Measurements from ENCODE around the gene ACCS.

ACCS gene

DNA sequence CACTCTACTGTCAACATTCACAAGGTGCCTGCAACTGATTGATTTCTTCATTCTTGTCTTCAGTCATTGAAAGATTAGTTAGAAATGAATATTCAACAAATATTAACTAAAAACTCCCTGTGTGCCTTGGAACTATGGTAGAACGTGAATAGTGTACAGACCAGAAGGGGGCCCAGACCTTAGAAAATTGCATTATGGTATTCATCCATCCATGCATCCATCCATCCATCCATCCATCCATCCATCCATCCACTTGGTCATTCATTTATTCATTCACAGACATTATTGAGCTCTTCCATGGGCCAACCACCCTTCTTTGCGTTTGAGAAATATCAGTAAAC is 28.4 kb upstream of the ACCS start:
- in situ Hi-C loops (cut with MboI; ENCODE audit: low sequenced_read_pairs): no loop called here

DNA sequence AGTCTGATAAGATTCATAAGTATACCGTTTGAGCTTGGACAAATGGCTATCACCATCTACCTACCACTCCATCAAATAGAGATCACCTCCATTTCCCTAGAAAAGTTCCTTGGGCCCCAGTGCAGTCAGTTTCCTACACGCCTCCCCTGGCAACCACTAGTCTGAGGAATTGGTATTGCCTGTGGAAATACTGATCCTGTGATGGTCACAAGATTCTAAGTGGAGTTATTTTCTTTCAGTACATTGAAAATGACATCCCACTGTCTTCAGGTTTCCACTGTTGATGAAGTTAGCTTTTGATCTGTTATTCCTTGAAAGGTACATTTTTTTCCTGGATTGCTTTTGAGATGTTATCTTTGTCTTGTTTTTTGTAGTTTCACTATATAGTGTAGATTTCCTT is 22.9 kb upstream of the ACCS start:
- in situ Hi-C loops (cut with MboI; ENCODE audit: low sequenced_read_pairs): no loop called here

DNA sequence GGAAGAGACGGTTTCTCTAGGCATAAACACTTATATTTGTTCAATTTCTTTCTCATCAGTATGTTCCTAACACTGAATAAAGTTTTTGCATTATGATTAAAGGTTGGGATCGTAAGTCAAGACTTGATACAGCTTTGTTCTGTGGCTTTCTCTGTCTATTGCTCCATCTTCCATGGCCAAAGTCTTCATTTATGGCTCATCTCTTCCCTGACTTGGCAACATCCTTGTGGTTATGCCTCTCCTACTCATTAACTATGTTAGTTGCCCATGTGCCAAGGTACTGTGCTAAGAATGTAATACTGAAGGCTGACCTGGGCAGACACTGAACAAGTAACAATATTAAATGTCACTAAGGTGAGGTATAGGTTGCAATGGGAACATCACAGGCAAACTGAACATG is 19.9 kb upstream of the ACCS start:
- in situ Hi-C loops (cut with MboI; ENCODE audit: low sequenced_read_pairs): no loop called here

DNA sequence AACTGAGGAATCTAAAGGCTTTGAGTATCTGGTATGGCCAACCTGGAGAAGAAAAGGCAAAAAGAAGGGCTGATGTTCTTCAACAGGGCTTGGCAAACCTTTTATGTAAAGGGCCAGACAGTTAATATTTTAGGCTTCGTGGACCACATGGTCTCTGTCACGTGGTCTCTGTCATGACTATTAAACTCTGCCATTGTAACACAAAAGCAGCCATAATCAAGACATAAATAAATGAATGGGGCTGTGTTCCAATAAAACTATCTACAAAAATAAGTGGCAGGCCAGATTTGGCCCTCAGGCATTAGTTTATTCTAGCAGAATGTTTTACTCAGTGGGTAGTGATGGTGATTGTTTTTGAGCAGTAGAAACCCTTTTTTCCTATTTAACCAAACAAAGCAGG is 18.8 kb upstream of the ACCS start:
- in situ Hi-C loops (cut with MboI; ENCODE audit: low sequenced_read_pairs): no loop called here

DNA sequence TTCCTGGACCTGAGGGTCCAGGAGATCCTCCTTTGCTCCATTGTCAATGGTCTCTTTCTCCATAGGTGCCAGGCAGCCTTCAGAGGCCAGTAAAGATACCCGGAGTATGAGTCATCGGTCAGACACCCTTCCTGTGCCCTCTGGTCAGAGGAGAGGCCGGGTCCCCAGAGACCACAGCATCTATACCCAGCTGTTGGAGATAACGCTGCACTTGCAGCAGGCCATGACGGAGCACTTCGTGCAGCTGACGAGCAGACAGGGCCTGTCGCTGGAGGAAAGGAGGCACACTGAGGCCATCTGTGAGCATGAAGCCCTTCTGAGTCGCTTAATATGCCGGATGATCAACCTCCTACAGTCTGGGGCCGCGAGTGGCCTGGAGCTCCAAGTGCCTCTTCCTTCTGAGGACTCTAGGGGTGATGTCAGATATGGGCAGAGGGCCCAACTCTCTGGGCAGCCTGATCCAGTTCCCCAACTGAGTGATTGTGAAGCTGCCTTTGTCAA is 18.1 kb upstream of the ACCS start, which contains the start of gene ACCSL:
Gene ACCSL (plus strand): TSS at position 51 of the 501 bp plus-strand sequence. CDS start 56 bp downstream, at position 107.
- in situ Hi-C loops (cut with MboI; ENCODE audit: low sequenced_read_pairs): no loop called here

DNA sequence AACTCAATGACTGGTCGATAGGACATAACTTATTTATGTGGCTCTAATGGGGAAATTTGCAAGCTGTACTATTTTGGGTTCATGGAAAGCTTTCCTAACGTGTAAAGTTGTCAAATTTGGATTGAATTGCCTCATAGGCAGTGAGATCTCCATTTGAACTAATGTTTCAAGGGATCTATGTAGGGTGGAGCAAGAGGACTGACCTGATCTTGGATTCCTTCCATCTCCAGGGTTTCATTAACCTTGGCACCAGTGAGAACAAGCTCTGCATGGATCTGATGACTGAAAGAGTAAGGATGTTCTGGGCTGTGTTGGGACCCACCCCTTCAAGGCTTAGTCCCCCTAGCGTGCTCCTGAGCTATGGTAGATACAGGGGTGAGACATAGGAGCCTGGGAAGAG is 16.2 kb upstream of the ACCS start:
- in situ Hi-C loops (cut with MboI; ENCODE audit: low sequenced_read_pairs): no loop called here

DNA sequence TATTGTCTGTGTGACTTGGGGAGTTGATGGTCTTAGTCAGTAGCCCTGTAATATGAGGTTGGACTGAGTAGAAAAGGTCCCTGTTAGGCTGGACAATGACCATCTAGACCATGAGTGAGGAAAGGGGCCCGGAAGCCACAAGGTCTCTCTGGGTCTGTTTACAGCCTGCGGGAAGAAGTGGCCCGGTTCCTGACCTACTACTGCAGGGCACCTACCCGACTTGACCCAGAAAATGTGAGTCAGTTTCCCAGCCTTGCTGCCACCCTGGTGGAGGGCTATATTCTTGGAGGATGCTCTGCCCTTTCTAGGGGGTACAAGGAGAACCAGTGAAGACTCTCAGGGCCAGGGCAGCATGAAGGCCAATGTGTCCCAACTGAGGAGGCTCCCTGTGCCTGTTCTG is 14.9 kb upstream of the ACCS start:
- in situ Hi-C loops (cut with MboI; ENCODE audit: low sequenced_read_pairs): no loop called here

DNA sequence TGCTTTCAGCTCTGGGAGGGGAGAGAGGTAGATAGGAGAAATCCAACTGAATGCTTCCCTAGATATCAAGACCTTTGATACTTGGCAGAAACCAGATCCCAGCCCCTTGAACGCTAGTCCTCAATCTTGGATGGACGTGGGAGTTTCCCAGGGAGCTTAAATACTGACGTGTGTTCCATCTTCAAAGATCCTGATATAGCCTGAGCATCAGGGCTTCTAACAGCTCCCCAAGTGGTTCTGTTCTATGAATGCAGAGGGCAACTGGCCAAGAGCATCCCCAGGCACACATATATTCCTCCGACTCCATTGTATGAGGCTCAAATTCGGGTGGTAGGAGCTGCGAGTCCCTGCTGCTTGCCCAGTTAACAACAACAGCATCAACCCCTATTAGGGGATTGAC is 8.7 kb upstream of the ACCS start:
- in situ Hi-C loops (cut with MboI; ENCODE audit: low sequenced_read_pairs): no loop called here

DNA sequence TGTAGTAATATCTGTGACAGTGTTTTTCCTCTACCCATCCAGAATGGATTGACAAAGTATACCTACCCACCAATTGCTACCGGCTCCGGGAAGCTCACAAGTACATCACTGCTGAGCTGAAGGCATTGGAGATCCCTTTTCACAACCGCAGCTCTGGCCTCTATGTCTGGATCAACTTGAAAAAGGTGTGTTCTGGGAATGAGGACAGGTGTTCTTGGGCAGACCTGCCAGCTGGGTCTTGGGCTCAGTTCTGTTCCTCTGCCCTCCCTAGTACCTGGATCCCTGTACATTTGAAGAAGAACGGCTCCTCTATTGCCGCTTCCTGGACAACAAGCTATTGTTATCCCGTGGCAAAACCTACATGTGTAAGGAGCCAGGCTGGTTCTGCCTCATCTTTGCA is 7.8 kb upstream of the ACCS start:
- in situ Hi-C loops (cut with MboI; ENCODE audit: low sequenced_read_pairs): no loop called here

DNA sequence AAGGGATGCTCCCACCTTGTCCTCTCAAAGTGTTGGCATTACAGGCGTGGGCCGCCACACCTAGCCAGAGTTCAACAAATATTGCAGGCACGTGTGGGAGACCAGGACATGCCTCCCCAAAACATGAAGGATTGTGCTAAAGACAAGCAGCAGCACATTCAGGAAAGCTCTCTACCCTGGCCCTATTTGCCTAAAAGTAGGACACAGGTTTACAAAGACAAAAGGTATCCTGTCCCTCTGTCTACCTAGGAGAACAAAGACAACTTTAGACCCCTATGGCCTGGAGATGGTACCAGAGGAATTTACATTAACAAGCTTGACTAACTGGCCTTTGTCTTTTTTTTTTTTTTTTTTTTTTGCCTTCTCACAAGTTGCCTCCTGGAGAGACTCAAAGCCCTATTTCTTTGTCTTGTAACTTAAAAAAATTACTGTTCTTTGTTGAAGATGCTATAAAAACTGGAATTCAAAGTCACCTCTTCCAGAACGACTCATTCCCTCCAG is 859 bp upstream of the ACCS start:
- in situ Hi-C loops (cut with MboI; ENCODE audit: low sequenced_read_pairs): no loop called here

DNA sequence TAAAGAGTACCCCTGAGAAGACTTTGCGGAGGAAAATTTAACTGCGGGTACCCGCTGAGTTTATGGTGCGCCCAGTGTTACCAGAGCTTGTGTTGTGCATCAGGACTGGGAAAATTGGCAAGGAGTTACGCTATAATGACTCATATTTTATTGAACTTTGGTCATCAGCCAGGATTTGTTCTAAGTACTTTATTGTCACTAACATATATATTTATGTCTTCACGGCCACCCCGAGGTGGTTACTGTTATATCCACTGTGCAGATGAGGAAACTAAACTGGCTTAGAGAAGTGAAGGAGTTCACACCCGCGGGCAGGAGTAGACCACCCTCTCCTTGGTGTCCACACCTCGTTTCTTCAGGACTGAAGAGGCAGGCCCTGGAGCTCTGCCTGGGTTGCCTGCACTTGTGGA is 667 bp downstream of the ACCS start:
- in situ Hi-C loops (cut with MboI; ENCODE audit: low sequenced_read_pairs): no loop called here

DNA sequence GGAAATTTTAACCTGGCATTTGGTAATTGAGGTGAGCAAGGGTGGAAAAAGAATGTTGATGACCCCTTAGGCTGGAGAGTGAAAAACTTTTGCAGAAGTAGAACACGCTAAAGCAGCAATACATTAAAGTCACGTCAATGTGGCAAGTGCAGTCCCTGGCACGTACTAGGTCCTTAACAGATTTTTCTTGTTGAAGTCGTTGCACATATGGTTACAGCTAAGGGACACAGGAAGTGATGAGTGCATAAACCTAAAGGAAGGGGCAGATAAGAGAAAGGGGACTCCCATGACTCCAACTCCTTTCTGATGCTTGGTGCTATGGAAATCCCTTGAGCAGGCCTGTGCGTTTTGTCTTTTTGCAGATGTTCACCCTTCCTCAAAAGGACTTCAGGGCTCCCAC is 1.2 kb downstream of the ACCS start:
- in situ Hi-C loops (cut with MboI; ENCODE audit: low sequenced_read_pairs): no loop called here

DNA sequence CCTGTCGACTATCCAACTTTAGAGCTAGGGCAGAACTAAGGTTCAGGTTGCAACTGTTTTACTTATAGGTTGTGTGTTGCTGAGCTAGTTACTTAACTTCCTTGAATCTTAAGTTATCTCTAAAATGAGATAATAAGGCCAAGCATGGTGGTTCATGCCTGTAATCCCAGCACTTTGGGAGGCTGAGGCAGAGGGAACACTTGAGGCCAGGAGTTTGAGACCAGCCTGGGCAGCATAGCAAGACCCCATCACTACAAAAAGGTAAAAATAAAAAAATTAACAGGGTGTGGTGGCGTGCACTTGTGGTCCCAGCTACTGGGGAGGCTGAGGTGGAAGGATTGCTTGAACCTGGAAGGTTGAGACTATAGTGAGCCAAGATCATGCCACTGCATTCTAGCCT is 2.1 kb downstream of the ACCS start:
- in situ Hi-C loops (cut with MboI; ENCODE audit: low sequenced_read_pairs): no loop called here

DNA sequence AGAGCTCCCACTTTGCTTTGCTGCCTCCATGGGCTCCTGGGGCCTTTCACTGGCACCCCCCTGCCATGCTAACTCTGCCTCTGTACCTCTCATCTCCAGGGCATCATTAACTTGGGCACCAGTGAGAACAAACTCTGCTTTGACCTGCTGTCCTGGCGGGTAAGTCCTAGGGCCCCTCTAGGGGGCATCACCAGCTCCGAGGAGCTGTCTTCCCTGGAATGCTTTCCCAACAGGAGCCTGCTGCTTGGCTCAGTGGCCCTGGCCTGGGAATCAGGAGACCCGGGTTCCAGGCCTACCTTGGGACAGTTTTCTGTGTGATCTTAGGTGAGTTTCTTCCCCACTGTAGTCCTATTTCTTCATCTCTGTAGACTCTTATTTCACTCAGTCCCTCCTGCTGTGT is 5.1 kb downstream of the ACCS start:
- in situ Hi-C loops (cut with MboI; ENCODE audit: low sequenced_read_pairs): no loop called here

DNA sequence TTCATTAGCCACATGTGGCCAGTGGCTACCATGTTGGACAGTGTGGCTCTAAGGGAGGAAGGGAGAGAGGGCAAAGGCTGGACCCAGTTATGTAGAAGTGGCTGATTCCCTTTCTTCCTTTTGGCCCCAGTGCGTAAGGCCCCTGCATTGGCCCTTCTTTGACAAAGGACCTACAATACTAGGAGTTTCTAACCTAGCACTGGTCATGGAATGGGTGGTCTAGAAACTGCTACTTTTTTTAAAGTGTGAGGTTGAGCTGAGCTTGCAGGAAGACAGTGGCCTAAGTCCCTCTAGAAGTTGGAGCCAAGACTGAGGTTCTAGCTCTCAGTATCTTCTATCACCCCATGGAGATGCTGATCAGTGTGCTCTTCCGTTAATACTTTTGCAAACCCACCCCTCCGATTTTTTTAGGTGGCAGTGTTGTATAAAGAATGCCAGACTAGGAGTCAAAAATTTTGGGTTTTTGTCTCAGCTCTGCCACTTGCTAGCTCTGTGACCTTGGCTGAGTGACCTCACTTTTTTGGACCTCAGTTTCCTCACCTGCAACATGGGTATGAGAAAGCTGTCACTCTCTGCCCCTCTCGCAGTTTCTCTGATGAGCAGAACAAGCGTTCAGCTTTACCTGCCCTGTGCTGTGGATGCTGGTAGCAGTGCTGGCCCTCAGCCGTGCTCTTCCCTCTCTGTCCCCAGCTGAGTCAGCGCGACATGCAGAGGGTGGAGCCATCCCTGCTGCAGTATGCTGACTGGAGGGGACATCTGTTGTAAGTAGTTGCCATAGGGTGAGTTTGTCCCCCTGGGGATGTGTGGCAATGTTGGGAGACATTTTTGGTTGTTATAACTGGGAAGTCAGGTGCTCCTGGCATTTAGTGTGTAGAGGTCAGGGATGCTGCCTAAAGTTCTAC is 6.9 kb downstream of the ACCS start:
- in situ Hi-C loops (cut with MboI; ENCODE audit: low sequenced_read_pairs): no loop called here

DNA sequence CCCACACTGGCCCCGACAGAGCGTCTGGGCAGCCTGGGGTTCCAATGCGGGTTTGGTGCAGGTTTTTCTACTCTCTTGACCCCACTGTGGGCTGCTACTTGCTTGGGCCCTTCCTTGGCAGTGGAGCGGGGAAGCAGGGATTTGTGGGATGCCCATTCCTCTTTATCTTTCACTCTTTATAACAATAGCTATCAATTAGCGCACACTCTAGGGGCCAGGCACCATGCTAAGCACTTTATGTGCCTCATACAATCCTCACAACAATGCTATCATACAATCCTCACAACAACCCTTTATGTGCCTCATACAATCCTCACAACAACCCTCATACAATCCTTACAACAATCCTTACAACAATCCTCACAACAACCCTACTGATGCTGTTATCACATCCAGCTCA is 12.7 kb downstream of the ACCS start:
- in situ Hi-C loops (cut with MboI; ENCODE audit: low sequenced_read_pairs): no loop called here

DNA sequence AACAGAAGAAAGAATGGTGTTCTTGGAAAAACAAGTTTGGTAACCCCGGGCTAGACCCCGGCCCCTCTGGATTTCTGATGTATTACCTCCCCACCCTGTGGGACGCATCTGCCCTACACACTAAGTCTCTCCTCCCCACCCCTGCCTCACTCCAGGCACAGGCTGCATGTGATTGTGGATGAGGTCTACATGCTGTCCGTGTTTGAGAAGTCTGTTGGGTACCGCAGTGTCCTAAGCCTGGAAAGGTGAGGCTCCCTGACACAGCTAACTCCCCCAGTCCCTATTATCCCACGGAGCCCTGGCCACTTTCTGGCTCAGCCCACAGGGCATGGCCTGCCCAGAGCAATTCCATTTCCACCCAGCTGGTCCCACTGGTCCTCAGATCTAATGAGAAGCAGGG is 13.3 kb downstream of the ACCS start:
- in situ Hi-C loops (cut with MboI; ENCODE audit: low sequenced_read_pairs): no loop called here

DNA sequence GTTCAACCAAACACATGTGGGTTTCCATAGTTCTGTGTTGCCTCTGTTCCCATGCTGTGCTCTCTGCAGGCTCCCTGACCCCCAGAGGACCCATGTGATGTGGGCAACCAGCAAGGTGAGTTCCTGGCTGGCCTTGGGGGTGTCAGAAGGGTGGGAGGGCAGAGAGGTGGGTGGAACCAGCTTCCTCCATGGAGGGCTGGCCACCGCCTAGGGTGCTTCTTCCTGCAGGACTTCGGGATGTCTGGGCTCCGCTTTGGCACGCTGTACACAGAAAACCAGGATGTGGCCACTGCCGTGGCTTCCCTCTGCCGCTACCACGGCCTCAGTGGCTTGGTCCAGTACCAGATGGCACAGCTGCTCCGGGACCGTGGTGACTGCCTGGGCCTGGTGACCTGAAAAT is 14.9 kb downstream of the ACCS start:
- in situ Hi-C loops (cut with MboI; ENCODE audit: low sequenced_read_pairs): no loop called here

DNA sequence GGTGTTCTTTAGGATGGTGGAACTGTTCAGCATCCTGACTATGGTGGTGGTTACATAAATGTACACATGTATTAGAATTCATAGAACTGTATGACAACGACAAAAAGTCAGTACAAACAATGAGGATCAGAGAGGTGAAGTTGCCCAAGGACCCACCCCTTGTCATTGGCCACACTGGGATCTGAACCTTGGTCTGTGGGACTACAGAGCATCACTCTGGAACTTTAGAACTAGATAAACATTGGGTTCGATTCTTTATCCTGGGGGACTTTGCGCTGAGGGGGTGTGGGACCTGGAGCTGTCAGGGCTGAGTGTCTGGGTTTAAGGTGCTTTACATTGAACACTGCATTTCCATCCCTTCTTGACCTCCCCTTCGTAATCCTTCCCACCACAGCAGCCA is 16.6 kb downstream of the ACCS start:
- in situ Hi-C loops (cut with MboI; ENCODE audit: low sequenced_read_pairs): no loop called here

DNA sequence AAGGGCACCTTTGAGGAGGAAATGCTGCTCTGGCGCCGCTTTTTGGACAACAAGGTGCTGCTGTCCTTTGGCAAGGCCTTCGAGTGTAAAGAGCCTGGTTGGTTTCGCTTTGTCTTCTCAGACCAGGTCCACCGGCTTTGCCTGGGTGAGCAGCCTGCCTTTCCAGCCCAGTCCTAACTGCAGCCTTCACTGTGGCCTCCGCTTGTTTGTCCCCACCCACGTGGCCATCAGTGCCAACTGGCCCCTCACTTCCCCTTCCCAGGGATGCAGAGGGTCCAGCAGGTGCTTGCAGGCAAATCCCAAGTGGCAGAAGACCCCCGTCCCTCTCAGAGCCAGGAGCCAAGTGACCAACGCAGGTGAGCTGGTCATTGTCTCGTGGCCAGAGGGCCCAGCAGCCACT is 17.4 kb downstream of the ACCS start:
- in situ Hi-C loops (cut with MboI; ENCODE audit: low sequenced_read_pairs): no loop called here

DNA sequence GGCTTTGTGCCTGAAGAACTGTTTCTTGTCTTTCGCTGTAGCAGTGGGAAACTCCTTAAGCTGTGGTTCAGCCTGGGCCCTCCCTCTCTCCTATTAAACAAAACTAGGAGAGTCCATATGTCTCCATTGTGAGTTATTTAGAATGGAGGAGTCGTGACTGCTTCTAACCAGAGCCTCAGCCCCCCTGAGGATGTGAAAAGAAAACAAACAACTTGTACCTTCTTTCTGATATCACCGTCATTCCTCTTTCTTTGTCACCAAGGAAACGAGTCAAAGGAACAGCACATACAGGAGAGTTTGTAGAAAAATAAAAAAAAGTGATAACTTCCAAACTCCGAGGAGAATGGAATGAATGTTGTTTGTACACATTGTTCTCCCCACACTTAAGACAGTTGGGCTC is 17.8 kb downstream of the ACCS start:
- in situ Hi-C loops (cut with MboI; ENCODE audit: low sequenced_read_pairs): no loop called here

DNA sequence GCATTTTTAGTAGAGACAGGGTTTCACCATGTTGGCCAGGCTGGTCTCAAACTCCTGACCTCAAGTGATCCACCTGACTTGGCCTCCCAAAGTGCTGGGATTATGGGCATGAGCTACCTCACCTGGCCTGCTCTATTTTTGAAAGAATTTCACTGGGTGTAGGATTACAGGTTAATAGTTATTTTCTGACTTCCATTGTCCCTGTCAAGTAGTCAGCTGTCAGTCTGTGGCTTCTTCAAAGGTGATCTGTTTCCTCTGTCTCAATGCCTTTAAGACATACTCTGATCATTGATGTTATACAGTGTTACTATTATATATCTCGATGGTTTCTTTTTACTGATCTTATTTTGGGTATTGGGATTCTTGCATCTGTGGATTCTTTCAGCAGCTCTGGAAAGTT is 19.3 kb downstream of the ACCS start:
- in situ Hi-C loops (cut with MboI; ENCODE audit: low sequenced_read_pairs): no loop called here

DNA sequence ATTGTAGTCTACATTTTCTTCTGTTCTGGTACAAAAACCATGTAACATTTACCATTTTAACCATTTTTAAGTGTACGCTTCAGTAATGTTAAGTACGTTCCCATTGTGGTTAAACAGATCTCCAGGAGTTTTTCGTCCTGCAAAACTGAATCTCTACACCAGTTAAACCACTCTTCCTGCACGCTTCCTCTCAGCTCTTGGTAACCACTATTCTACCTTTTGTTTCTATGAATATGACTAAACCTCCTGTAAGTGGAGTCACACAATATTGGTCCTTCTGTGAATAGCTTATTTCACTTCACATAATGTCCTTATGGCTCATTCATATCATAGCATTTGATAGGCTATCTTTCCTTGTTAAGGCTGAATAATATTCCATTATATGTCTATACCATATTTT is 22.3 kb downstream of the ACCS start:
- in situ Hi-C loops (cut with MboI; ENCODE audit: low sequenced_read_pairs): no loop called here

Measured in hTERT RPE-1 (cell line).